Endothelial cell (in vitro differentiated cells): Measurements from ENCODE around the gene FAM228A. TPM values are rescaled to one million over a fixed set of nuclear protein-coding genes. Genes with fewer than 3 reads are reported as not detected.
A peak's percentile ranks its signal among the peaks of the same experiment; 100 is the strongest.

Experiments
- DNase-seq: peaks from one replicate; pipeline ENCODE4 v3.0.0; 2021; ENCODE audit warnings: low spot score
- H3K27ac Mint-ChIP-seq: one replicate; pipeline ENCODE4 v1.8.0; 2021; ENCODE audit warnings: mixed read lengths, inconsistent platforms; ENCODE audit not compliant: unreplicated experiment
- H3K27me3 Mint-ChIP-seq: one replicate; pipeline ENCODE4 v1.8.0; 2021; ENCODE audit warnings: mild to moderate bottlenecking, moderate library complexity, mixed read lengths, inconsistent platforms; ENCODE audit not compliant: unreplicated experiment
- H3K36me3 Mint-ChIP-seq: one replicate; pipeline ENCODE4 v1.8.0; 2021; ENCODE audit warnings: mild to moderate bottlenecking, low read depth, mixed read lengths, inconsistent platforms; ENCODE audit not compliant: unreplicated experiment
- H3K4me1 Mint-ChIP-seq: one replicate; pipeline ENCODE4 v1.8.0; 2021; ENCODE audit warnings: mild to moderate bottlenecking, mixed read lengths, inconsistent platforms; ENCODE audit not compliant: unreplicated experiment
- H3K4me3 Mint-ChIP-seq: one replicate; pipeline ENCODE4 v1.8.0; 2021; ENCODE audit warnings: mild to moderate bottlenecking, mixed read lengths, inconsistent platforms; ENCODE audit not compliant: unreplicated experiment
- H3K9me3 Mint-ChIP-seq: one replicate; pipeline ENCODE4 v1.8.0; 2021; ENCODE audit warnings: mixed read lengths, inconsistent platforms; ENCODE audit not compliant: unreplicated experiment
- total RNA-seq: library from RNA; stranded (reverse); fragmentation: NEBNext Ultra II Directional; extraction: Animal tissue kit (Norgen Biotek cat#: 25700); gene quantifications from one replicate; pipeline ENCODE4 v1.2.1, GENCODE V29; 2021; ENCODE audit not compliant: unreplicated experiment
- TF ChIP-seq, protein P1 (sequence below): fragments of 200-600 bp; sonication (generic); IDR thresholded peaks from one replicate; pipeline ENCODE4 v1.5.0; 2021; ENCODE audit warnings: antibody characterized with exemption; ENCODE audit not compliant: unreplicated experiment

Gene FAM228A
- total RNA-seq, 1 donor from 2014 or later, result not detected

DNA sequence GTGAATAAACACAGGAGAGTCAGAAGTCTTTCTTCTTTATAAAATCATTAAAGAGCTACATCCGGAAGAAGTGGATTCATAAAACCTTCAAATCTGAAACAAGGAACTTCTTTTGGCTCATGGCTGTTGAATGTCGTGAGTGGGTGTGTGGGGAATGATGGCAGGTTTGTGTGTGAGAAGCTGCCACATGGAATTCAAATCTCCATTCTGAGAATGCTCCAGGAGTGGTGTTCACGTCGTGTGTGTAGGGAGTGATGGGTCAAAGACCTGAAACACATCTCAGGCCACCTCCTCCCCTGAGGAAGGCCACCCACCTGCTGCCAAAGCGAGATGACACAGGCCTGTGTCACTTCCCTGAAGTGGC is 28.9 kb downstream of the FAM228A start:
- Mint-ChIP-seq H3K27me3 (peaks cover 11% of the 10 kb centered on the region), H3K36me3 (peaks cover 69% of the 10 kb centered on the region), H3K4me1 (peaks cover 12% of the 10 kb centered on the region), H3K4me3 (peak overlapping the region; percentile 5), H3K9me3 (no peaks in the 10 kb centered on the region), H3K27ac (no peak overlapping the region)
- DNase-seq, result no peak
- TF ChIP-seq, protein P1, sequence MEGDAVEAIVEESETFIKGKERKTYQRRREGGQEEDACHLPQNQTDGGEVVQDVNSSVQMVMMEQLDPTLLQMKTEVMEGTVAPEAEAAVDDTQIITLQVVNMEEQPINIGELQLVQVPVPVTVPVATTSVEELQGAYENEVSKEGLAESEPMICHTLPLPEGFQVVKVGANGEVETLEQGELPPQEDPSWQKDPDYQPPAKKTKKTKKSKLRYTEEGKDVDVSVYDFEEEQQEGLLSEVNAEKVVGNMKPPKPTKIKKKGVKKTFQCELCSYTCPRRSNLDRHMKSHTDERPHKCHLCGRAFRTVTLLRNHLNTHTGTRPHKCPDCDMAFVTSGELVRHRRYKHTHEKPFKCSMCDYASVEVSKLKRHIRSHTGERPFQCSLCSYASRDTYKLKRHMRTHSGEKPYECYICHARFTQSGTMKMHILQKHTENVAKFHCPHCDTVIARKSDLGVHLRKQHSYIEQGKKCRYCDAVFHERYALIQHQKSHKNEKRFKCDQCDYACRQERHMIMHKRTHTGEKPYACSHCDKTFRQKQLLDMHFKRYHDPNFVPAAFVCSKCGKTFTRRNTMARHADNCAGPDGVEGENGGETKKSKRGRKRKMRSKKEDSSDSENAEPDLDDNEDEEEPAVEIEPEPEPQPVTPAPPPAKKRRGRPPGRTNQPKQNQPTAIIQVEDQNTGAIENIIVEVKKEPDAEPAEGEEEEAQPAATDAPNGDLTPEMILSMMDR, result no peak

DNA sequence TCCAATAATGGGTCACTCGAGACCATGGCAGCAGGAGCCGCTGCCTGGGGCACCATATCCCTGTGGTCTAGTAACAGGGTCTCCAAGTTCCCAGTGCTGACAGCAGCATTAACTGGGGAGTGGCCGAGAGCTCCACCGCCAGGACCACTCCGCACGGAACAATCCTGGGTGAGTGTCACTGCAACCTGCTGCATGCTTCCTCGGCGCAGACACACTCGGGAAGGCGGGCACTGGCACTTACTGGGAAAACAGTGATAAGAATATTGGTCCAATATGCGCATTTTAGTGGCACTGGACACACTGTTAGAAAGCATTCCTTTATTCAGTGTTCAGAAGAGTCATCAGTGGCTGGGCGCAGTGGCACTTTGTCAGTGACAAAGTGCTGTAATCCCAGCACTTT is 29.7 kb downstream of the FAM228A start:
- TF ChIP-seq, protein P1, result no peak
- no peak overlapping the region for H3K27ac Mint-ChIP-seq
- H3K4me1 Mint-ChIP-seq, result peaks cover 17% of the 10 kb centered on the region
- no peak overlapping the region for H3K4me3 Mint-ChIP-seq
- peaks cover 71% of the 10 kb centered on the region for H3K36me3 Mint-ChIP-seq
- no peak for DNase-seq
- H3K9me3 Mint-ChIP-seq, result no peaks in the 10 kb centered on the region
- H3K27me3 Mint-ChIP-seq, result peaks cover 15% of the 10 kb centered on the region

DNA sequence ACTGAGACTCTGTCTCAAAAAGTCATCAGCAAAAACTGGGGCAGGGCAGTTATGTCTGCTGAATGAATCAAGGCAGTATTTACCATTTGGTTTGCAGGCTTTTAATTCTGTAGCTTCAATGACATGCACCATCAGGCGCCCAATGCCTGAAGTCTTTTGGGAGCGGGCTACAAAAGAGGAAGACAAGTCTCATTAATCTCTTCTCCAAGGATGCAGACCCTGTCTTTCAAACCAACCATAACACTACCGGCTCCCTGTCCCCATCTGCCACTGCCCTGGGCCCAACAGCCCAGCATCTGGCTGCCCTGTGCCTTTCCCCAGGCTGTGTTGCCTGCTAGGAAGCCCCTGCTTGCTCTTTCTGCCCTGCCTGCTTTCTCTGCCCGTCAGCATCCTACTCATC is 30.3 kb downstream of the FAM228A start:
- Mint-ChIP-seq H3K4me3 (peak overlapping the region; percentile 48), H3K9me3 (no peaks in the 10 kb centered on the region), H3K27ac (no peak overlapping the region), H3K4me1 (peaks cover 24% of the 10 kb centered on the region), H3K36me3 (peaks cover 72% of the 10 kb centered on the region), H3K27me3 (peaks cover 15% of the 10 kb centered on the region)
- TF ChIP-seq, protein P1, result no peak
- DNase-seq, result no peak

- TF ChIP-seq, protein P1, result no peak
- Mint-ChIP-seq H3K27me3 (peaks cover 18% of the 10 kb centered on the region), H3K27ac (no peak overlapping the region), H3K4me1 (peaks cover 24% of the 10 kb centered on the region), H3K36me3 (peaks cover 69% of the 10 kb centered on the region), H3K9me3 (no peaks in the 10 kb centered on the region), H3K4me3 (peak overlapping the region; percentile 81)
- DNase-seq, result no peak
These were observed 31.4 kb downstream of the FAM228A start for GRCh38 chr2:24206242-24206641.

DNA sequence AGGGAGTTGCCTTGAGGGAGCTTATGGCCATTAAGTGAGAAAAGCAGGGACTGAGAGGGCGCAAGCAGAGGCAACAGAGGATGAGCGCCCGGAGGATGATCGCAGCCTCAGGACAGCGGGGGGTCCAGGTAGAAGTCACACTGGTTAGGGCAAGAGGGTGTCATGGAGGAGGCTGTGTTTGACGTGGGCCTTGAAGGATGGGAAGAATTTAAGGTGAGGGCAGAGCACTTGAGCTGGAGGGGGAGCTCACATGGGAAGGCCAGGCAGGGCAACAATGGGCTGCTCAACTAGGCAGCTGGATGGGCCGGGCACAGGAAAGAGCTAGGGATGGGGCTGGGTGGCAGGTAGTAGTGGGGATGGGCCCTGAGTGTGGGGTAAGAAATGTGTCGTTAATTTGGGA is 31.9 kb downstream of the FAM228A start:
- peaks cover 69% of the 10 kb centered on the region for H3K36me3 Mint-ChIP-seq
- peaks cover 24% of the 10 kb centered on the region for H3K4me1 Mint-ChIP-seq
- H3K27ac Mint-ChIP-seq, result peak overlapping the region; percentile 36
- no peak for DNase-seq
- TF ChIP-seq, protein P1, result no peak
- peaks cover 18% of the 10 kb centered on the region for H3K27me3 Mint-ChIP-seq
- peak overlapping the region; percentile 45 for H3K4me3 Mint-ChIP-seq
- H3K9me3 Mint-ChIP-seq, result no peaks in the 10 kb centered on the region
